Astrocyte (in vitro differentiated cells and primary cell): ENCODE data around the gene NAALADL1. TPM values are rescaled to one million over a fixed set of nuclear protein-coding genes. Genes with fewer than 3 reads are reported as not detected.

Experiments
- DNase-seq: peaks from one replicate; pipeline ENCODE4 v3.0.0-alpha.2; 2010; ENCODE audit warnings: low read depth
- FAIRE-seq: peaks from 2 replicates; lab custom pipeline; 2011; peaks lifted over from hg19 to GRCh38; lab: Jason Lieb, UNC
- H2AFZ ChIP-seq: 2 replicates; pipeline ENCODE4 v1.6.0; 2012; ENCODE audit warnings: low read depth, low read length, inconsistent platforms
- H3K27ac ChIP-seq: 2 replicates; pipeline ENCODE4 v1.5.1; 2011; ENCODE audit warnings: low read depth, low read length, inconsistent platforms
- H3K27me3 ChIP-seq: 2 replicates; pipeline ENCODE4 v1.6.0; 2011; ENCODE audit warnings: low read length, inconsistent platforms; ENCODE audit not compliant: insufficient read depth
- H3K36me3 ChIP-seq: 2 replicates; pipeline ENCODE4 v1.5.1; 2011; ENCODE audit warnings: low read length, inconsistent platforms; ENCODE audit not compliant: insufficient read depth
- H3K4me1 ChIP-seq: 2 replicates; pipeline ENCODE4 v1.5.1; 2011; ENCODE audit warnings: low read length, inconsistent platforms; ENCODE audit not compliant: insufficient read depth
- H3K4me2 ChIP-seq: 2 replicates; pipeline ENCODE4 v1.6.0; 2012; ENCODE audit warnings: low read length, inconsistent platforms
- H3K4me3 ChIP-seq: 2 replicates; pipeline ENCODE4 v1.5.1; 2011; ENCODE audit warnings: low read depth, mild to moderate bottlenecking, low read length, inconsistent platforms; ENCODE audit not compliant: insufficient read depth
- H3K79me2 ChIP-seq: 2 replicates; pipeline ENCODE4 v1.6.0; 2012; ENCODE audit warnings: mild to moderate bottlenecking, low read length, inconsistent platforms; ENCODE audit not compliant: insufficient read depth
- H3K9ac ChIP-seq: 2 replicates; pipeline ENCODE4 v1.6.0; 2012; ENCODE audit warnings: mild to moderate bottlenecking, low read length, inconsistent platforms
- H3K9me3 ChIP-seq: 2 replicates; pipeline ENCODE4 v1.5.1; 2012; ENCODE audit warnings: low read depth, mild to moderate bottlenecking, low read length, inconsistent platforms; ENCODE audit not compliant: insufficient read depth
- H4K20me1 ChIP-seq: 2 replicates; pipeline ENCODE4 v1.6.0; 2012; ENCODE audit warnings: low read length, inconsistent platforms; ENCODE audit not compliant: insufficient read depth
- H3K27ac Mint-ChIP-seq: one replicate; pipeline ENCODE4 v1.8.0; 2021; ENCODE audit warnings: mild to moderate bottlenecking, mixed read lengths; ENCODE audit not compliant: unreplicated experiment
- H3K27me3 Mint-ChIP-seq: one replicate; pipeline ENCODE4 v1.8.0; 2021; ENCODE audit warnings: low read depth, mixed read lengths; ENCODE audit not compliant: unreplicated experiment
- H3K36me3 Mint-ChIP-seq: one replicate; pipeline ENCODE4 v1.8.0; 2021; ENCODE audit warnings: low read depth, mixed read lengths; ENCODE audit not compliant: unreplicated experiment
- H3K4me1 Mint-ChIP-seq: one replicate; pipeline ENCODE4 v1.8.0; 2021; ENCODE audit warnings: low read depth, mixed read lengths; ENCODE audit not compliant: unreplicated experiment
- H3K4me3 Mint-ChIP-seq: one replicate; pipeline ENCODE4 v1.8.0; 2021; ENCODE audit warnings: mild to moderate bottlenecking, moderate library complexity, mixed read lengths; ENCODE audit not compliant: unreplicated experiment
- H3K9me3 Mint-ChIP-seq: one replicate; pipeline ENCODE4 v1.8.0; 2021; ENCODE audit warnings: mild to moderate bottlenecking, mixed read lengths; ENCODE audit not compliant: unreplicated experiment
- CTCF ChIP-seq: IDR thresholded peaks from 2 replicates; pipeline ENCODE4 v1.5.1; 2011; ENCODE audit warnings: low read depth, mild to moderate bottlenecking, inconsistent platforms, low read length, moderate library complexity; ENCODE audit not compliant: insufficient read depth
- EZH2 ChIP-seq: IDR thresholded peaks from 2 replicates; pipeline ENCODE4 v1.6.1; 2012; ENCODE audit warnings: mild to moderate bottlenecking, low read length, inconsistent platforms; ENCODE audit not compliant: insufficient read depth
- total RNA-seq: library from RNA; stranded (reverse); gene quantifications from 2 replicates; pipeline ENCODE4 v1.2.1, GENCODE V29; 2021

The NAALADL1 gene
- total RNA-seq, 1 donor from 2014 or later, result not detected

GRCh38 chr11:64998690-64999431, 59.5 kb downstream of the NAALADL1 start:
- peaks cover 5% of the 10 kb centered on the region for H3K9me3 Mint-ChIP-seq
- no peaks in the 10 kb centered on the region for H3K79me2 ChIP-seq
- peaks cover 7% of the 10 kb centered on the region for H3K4me1 ChIP-seq
- no peak overlapping the region for H2AFZ ChIP-seq
- peaks cover 9% of the 10 kb centered on the region for H3K4me1 Mint-ChIP-seq
- TF ChIP-seq CTCF (no peak), EZH2 (no peak)
- no peak overlapping the region for H3K4me3 Mint-ChIP-seq
- H3K27ac Mint-ChIP-seq, result peak overlapping the region; percentile 47
- no peaks in the 10 kb centered on the region for H3K9me3 ChIP-seq
- no peaks in the 10 kb centered on the region for H4K20me1 ChIP-seq
- no peaks in the 10 kb centered on the region for H3K27me3 ChIP-seq
- FAIRE-seq (no peak), DNase-seq (no peak)
- peaks cover 12% of the 10 kb centered on the region for H3K27me3 Mint-ChIP-seq
- no peak overlapping the region for H3K27ac ChIP-seq
- H3K9ac ChIP-seq, result no peak overlapping the region
- no peak overlapping the region for H3K4me3 ChIP-seq
- H3K36me3 Mint-ChIP-seq, result no peaks in the 10 kb centered on the region
- H3K36me3 ChIP-seq, result no peaks in the 10 kb centered on the region
- no peak overlapping the region for H3K4me2 ChIP-seq

GRCh38 chr11:64998141-64998540, 60.2 kb downstream of the NAALADL1 start:
- Histone ChIP-seq H2AFZ (no peak overlapping the region), H3K4me2 (no peak overlapping the region), H3K27me3 (no peaks in the 10 kb centered on the region), H3K4me3 (no peak overlapping the region), H3K4me1 (peaks cover 7% of the 10 kb centered on the region), H3K36me3 (no peaks in the 10 kb centered on the region), H3K27ac (no peak overlapping the region), H4K20me1 (no peaks in the 10 kb centered on the region), H3K9me3 (no peaks in the 10 kb centered on the region), H3K9ac (no peak overlapping the region), H3K79me2 (no peaks in the 10 kb centered on the region)
- peaks cover 5% of the 10 kb centered on the region for H3K9me3 Mint-ChIP-seq
- no peak for FAIRE-seq
- peak overlapping the region; percentile 47 for H3K27ac Mint-ChIP-seq
- H3K4me1 Mint-ChIP-seq, result peaks cover 9% of the 10 kb centered on the region
- no peak for DNase-seq
- TF ChIP-seq EZH2 (no peak), CTCF (no peak)
- peaks cover 11% of the 10 kb centered on the region for H3K27me3 Mint-ChIP-seq
- H3K36me3 Mint-ChIP-seq, result no peaks in the 10 kb centered on the region
- no peak overlapping the region for H3K4me3 Mint-ChIP-seq
